ENCODE data around the gene CIB1.

CIB1 gene

GRCh38 chr15:90249203-90249863, 15.6 kb upstream of the CIB1 start, which contains the start of gene TTLL13:
TSS of gene TTLL13 (plus strand) at chr15:90249556. CDS start at chr15:90250631, 1,075 bp downstream.
- DNase-seq (ENCODE audit: extremely low read depth, low read depth), result peak; percentile 50
- no peak for TF ChIP-seq CTCF (IDR thresholded peaks at IDR 0.05; ENCODE audit: low read depth, low read length)

GRCh38 chr15:90248789-90249202, 15.1 kb upstream of the CIB1 start:
- no peak for TF ChIP-seq CTCF (IDR thresholded peaks at IDR 0.05; ENCODE audit: low read depth, low read length)

GRCh38 chr15:90243943-90244639, 10.3 kb upstream of the CIB1 start:
- DNase-seq (ENCODE audit: extremely low read depth, low read depth), result no peak
- no peak for TF ChIP-seq CTCF (IDR thresholded peaks at IDR 0.05; ENCODE audit: low read depth, low read length)

More at GRCh38 chr15:90248789-90249202, 15.1 kb upstream of the CIB1 start:
- no peak for DNase-seq (ENCODE audit: extremely low read depth, low read depth)

- DNase-seq (ENCODE audit: extremely low read depth, low read depth), result no peak
- TF ChIP-seq CTCF (IDR thresholded peaks at IDR 0.05; ENCODE audit: low read depth, low read length), result no peak
Measured at GRCh38 chr15:90241343-90242192, 7.8 kb upstream of the CIB1 start.

GRCh38 chr15:90240856-90241255, 7.1 kb upstream of the CIB1 start:
- no peak for TF ChIP-seq CTCF (IDR thresholded peaks at IDR 0.05; ENCODE audit: low read depth, low read length)
- DNase-seq (ENCODE audit: extremely low read depth, low read depth), result no peak

GRCh38 chr15:90239371-90239770, 5.6 kb upstream of the CIB1 start:
- no peak for DNase-seq (ENCODE audit: extremely low read depth, low read depth)

More at GRCh38 chr15:90239371-90239770, 5.6 kb upstream of the CIB1 start:
- TF ChIP-seq CTCF (IDR thresholded peaks at IDR 0.05; ENCODE audit: low read depth, low read length), result no peak

All from AG09319 (cell line).